ENCODE measurements around the gene OR4D10.
"Not testable (repeated sequence)": the region's sequence is repeated elsewhere in the genome, so short reads cannot be mapped to it uniquely, and the experiment has no call there.

Gene OR4D10

GRCh38 chr11:59473015-59473414 lies at the start of gene OR4D10:
TSS of gene OR4D10 (plus strand) at chr11:59473315. CDS start at chr11:59477430, 4,115 bp downstream.
- no peak for DNase-seq

GRCh38 chr11:59423835-59424234 lies 49.3 kb upstream of the OR4D10 start:
- DNase-seq, result no peak

GRCh38 chr11:59425131-59425530 lies 48.0 kb upstream of the OR4D10 start:
- DNase-seq, result no peak

GRCh38 chr11:59426361-59427067 lies 46.6 kb upstream of the OR4D10 start, which contains the start of gene OR5A2:
TSS of gene OR5A2 (minus strand) at chr11:59426413. CDS start at chr11:59422953, 3,460 bp downstream.
- DNase-seq, result no peak

GRCh38 chr11:59427068-59427382 lies 46.1 kb upstream of the OR4D10 start:
- no peak for DNase-seq

- peak; percentile 43 for DNase-seq
Measured at GRCh38 chr11:59429924-59430516, 43.1 kb upstream of the OR4D10 start.

- DNase-seq, result no peak
Measured at GRCh38 chr11:59436169-59436568, 36.9 kb upstream of the OR4D10 start, which contains the start of gene OR5A1. TSS of gene OR5A1 (plus strand) at chr11:59436469. CDS start at chr11:59443169, 6,700 bp downstream.

GRCh38 chr11:59437770-59438169 lies 35.3 kb upstream of the OR4D10 start:
- no peak for DNase-seq

GRCh38 chr11:59445624-59446023 lies 27.5 kb upstream of the OR4D10 start:
- DNase-seq, result not testable (repeated sequence)

GRCh38 chr11:59448484-59448883 lies 24.6 kb upstream of the OR4D10 start:
- no peak for DNase-seq

- no peak for DNase-seq
Measured at GRCh38 chr11:59456661-59457060, 16.5 kb upstream of the OR4D10 start, which contains the start of gene OR4D6. TSS of gene OR4D6 (plus strand) at chr11:59456961. CDS start at chr11:59456961, 0 bp downstream.

GRCh38 chr11:59459916-59460315 lies 13.2 kb upstream of the OR4D10 start:
- no peak for DNase-seq

GRCh38 chr11:59463190-59463641 lies 9.9 kb upstream of the OR4D10 start:
- no peak for DNase-seq

- no peak for DNase-seq
Measured at GRCh38 chr11:59475176-59475575, 2.1 kb downstream of the OR4D10 start.

- no peak for DNase-seq
Measured at GRCh38 chr11:59479906-59480305, 6.8 kb downstream of the OR4D10 start.

- DNase-seq, result no peak
Measured at GRCh38 chr11:59480359-59480758, 7.2 kb downstream of the OR4D10 start.

GRCh38 chr11:59501931-59502330 lies 28.8 kb downstream of the OR4D10 start:
- DNase-seq, result no peak

- no peak for DNase-seq
Measured at GRCh38 chr11:59503276-59503675, 30.2 kb downstream of the OR4D10 start, which contains the start of gene OR4D11. TSS of gene OR4D11 (plus strand) at chr11:59503576. CDS start at chr11:59503576, 0 bp downstream.

- DNase-seq, result no peak
Measured at GRCh38 chr11:59510941-59511589, 38.0 kb downstream of the OR4D10 start, which contains the start of gene OR4D9. TSS of gene OR4D9 (plus strand) at chr11:59511539. CDS start at chr11:59514913, 3,374 bp downstream.

GRCh38 chr11:59511675-59512074 lies 38.6 kb downstream of the OR4D10 start:
- DNase-seq, result no peak

GRCh38 chr11:59520139-59520538 lies 47.0 kb downstream of the OR4D10 start:
- DNase-seq, result not testable (repeated sequence)

- DNase-seq, result no peak
Measured at GRCh38 chr11:59520741-59521140, 47.6 kb downstream of the OR4D10 start.

GRCh38 chr11:59523541-59523940 lies 50.4 kb downstream of the OR4D10 start:
- DNase-seq, result no peak

- DNase-seq, result no peak
Measured at GRCh38 chr11:59528711-59529110, 55.6 kb downstream of the OR4D10 start.

All from NCI-H1092 treated with DMSO at 0.1 percent for 48 hours (cell line).